HAP-1 (cell line): ENCODE results near the gene TARM1.
"Not testable (repeated sequence)": the region's sequence is repeated elsewhere in the genome, so short reads cannot be mapped to it uniquely, and the experiment has no call there.

Experiments used
- DNase-seq, 2 experiments: peaks; one replicate each; pipeline ENCODE4 v3.0.0-alpha.2; 2016 to 2020; ENCODE audit warnings: low spot score in 2 of 2
- H3K27me3 ChIP-seq: fragments of 250-450 bp; sonication (Bioruptor Pico); 2 replicates; pipeline ENCODE4 v1.5.1; 2020; ENCODE audit warnings: low read depth, mild to moderate bottlenecking, moderate library complexity
- H3K36me3 ChIP-seq: fragments of 250-450 bp; sonication (Bioruptor Pico); replicated peaks from 2 replicates; pipeline ENCODE4 v1.5.1; 2020; ENCODE audit warnings: mild to moderate bottlenecking
- H3K4me1 ChIP-seq: fragments of 250-450 bp; sonication (Bioruptor Pico); 2 replicates; pipeline ENCODE4 v1.5.1; 2020; ENCODE audit warnings: mild to moderate bottlenecking
- H3K4me3 ChIP-seq: fragments of 250-450 bp; sonication (Bioruptor Pico); 2 replicates; pipeline ENCODE4 v1.5.1; 2020; ENCODE audit warnings: mild to moderate bottlenecking, moderate library complexity
- H3K9me3 ChIP-seq: fragments of 250-450 bp; sonication (Bioruptor Pico); 2 replicates; pipeline ENCODE4 v1.5.1; 2020; ENCODE audit warnings: mild to moderate bottlenecking, moderate library complexity
- in situ Hi-C: fragments of 300-500 bp; cut with MboI; formaldehyde crosslinking; loops from 3 replicates; pipeline ENCODE4 v1.14.3; 2020; ENCODE audit warnings: low sequenced_read_pairs, inconsistent platforms, mixed read lengths

Gene TARM1

DNA sequence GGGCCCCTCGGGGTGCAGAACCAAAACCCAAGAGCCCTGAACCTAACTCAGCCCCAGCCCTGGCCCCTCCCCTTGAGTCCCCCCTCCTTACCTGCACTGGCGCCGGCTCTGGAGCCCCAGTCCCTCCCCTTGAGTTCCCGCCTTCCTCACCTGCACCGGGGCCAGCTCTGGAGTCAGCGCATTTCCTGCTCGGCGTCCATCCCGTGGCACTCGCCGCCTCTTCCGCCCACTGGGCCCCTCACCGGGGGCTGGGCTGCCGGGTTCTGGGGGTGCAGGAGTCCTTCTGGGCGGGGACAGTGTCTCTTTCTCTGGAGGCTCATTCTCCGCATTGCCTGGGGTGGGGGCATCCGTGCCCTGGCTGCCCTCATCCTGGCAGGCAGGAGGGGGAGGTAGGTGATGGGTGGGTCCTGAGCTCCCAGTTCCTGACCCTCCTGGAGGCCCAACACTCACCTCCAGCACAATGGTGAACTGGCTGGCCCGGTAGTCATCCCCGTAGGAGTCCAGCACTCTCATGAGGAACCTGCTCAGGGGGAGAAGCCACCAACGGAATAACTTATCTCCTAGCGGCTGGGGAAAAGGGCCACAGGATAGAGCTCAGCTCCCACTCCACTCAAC, 26.8 kb upstream of the TARM1 start:
- no peaks in the 10 kb centered on the region for H3K9me3 ChIP-seq
- H3K4me3 ChIP-seq: no peak overlapping the region
- H3K4me1 ChIP-seq: no peaks in the 10 kb centered on the region
- DNase-seq: peak in 1 of 2 experiments; percentile 5
- H3K36me3 ChIP-seq: peaks cover 66% of the 10 kb centered on the region
- H3K27me3 ChIP-seq: no peaks in the 10 kb centered on the region
- in situ Hi-C loops: no loop called here

DNA sequence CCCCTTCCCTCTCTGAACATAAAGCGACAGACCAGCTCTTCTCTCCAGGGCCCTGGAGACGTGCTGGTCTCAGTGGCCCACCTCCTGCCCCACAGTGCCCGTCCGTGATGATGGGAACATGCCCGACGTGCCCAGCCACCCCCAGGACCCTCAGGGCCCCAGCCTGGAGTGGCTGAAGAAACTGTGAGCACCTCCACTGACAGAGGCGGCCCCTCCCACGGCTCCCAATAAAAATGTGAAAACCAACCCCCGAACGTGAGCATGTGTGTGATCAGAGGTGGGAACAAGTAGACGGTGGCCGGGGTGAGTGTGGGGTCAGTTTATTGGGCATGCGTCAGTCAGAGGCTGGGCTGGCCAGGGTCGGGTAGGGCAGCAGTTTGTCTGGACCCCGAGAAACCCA, 25.6 kb upstream of the TARM1 start:
- Histone ChIP-seq H3K9me3 (no peaks in the 10 kb centered on the region), H3K4me1 (no peaks in the 10 kb centered on the region), H3K4me3 (no peak overlapping the region), H3K27me3 (no peaks in the 10 kb centered on the region), H3K36me3 (peaks cover 62% of the 10 kb centered on the region)
- DNase-seq: peak in 1 of 2 experiments; percentile 1
- in situ Hi-C loops: no loop called here

GRCh38 chr19:54105796-54106195, 24.6 kb upstream of the TARM1 start:
- Histone ChIP-seq H3K9me3 (no peaks in the 10 kb centered on the region), H3K4me1 (no peaks in the 10 kb centered on the region), H3K4me3 (no peak overlapping the region), H3K36me3 (peaks cover 58% of the 10 kb centered on the region), H3K27me3 (no peaks in the 10 kb centered on the region)
- in situ Hi-C loops: no loop called here
- DNase-seq: no peak

DNA sequence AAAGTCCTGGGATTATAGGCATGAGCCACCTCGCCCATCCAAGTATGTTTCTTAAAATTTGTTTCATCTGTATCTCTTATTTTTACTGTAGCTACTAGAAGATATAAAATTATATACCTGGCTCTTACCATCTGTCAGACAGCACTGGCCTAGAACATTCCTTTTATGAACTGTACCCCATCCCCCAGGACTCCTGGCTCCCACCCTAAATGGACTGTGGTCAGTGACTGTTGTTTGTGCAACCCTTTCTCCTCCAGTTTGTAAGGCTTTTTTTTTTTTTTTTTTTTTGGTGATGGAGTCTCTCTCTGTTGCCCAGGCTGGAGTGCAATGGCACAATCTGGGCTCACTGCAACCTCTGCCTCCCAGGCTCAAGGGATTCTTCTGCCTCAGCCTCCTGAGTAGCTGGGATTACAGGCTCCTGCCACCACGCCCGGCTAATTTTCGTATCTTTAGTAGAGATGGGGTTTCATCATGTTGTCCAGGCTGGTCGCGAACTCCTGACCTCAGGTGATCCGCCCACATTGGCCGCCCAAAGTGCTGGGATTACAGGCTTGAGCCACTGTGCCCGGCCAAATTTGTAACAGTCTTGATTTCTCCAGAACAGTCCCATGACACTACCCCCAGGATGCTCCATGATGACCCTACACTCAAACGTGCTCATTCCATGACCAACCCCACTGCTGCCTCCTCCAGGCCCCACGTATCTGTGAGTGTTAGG, 24.0 kb upstream of the TARM1 start:
- Histone ChIP-seq H3K9me3 (no peaks in the 10 kb centered on the region), H3K27me3 (no peaks in the 10 kb centered on the region), H3K4me1 (no peaks in the 10 kb centered on the region), H3K4me3 (no peak overlapping the region), H3K36me3 (peaks cover 54% of the 10 kb centered on the region)
- in situ Hi-C loops: no loop called here
- peak in 1 of 2 experiments; percentile 4 for DNase-seq

DNA sequence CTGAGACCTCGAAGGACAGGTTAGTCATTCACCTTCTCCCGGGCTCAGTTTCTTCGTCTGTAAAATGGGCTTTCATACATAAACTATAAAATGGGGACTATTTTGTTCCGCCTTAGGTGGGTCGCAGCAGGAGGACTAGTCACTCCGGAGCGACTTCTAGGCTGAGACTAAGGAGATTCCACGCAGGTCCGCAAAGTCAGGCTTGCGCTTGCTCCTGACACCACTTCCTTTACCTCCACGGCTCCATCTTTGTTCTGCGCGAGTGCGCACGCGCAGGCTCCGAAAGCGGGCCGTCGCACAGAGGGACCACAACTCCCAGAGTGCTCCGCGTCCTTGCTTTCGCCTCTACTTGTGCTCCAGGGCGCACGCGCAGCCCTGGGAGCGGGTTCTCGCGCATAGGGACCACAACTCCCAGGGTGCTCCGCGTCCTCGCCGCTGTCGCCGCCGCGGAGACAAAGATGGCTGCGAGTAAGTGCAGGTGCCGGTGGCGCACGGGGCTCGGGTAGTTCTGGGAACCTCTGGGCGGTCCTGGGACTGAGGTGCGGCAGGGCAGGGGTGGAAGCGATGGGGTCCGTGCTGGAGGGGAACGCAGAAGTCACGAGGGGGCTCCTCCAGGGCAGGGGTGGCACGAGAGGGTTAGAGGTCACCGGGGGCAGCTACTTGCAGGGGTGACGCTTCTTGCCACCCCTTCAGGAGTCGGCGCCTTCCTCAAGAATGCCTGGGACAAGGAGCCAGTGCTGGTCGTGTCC, 21.4 kb upstream of the TARM1 start, which contains the start of gene NDUFA3:
Gene NDUFA3, plus strand, starts transcription at position 435 of the 749 bp plus-strand sequence. Its CDS starts 24 bp downstream, at position 459.
- H3K36me3 ChIP-seq: peaks cover 30% of the 10 kb centered on the region
- peak; percentile 94 to 96 for DNase-seq
- H3K4me3 ChIP-seq: peak within 1 kb of the TSS; percentile 93
- H3K27me3 ChIP-seq: no peaks in the 10 kb centered on the region
- H3K9me3 ChIP-seq: no peaks in the 10 kb centered on the region
- H3K4me1 ChIP-seq: no peaks in the 10 kb centered on the region
- in situ Hi-C loops: no loop called here

GRCh38 chr19:54100561-54100960, 19.4 kb upstream of the TARM1 start, which contains the start of gene OSCAR:
TSS of gene OSCAR (minus strand) at chr19:54100803. CDS start at chr19:54100792, 11 bp downstream.
- Histone ChIP-seq H3K27me3 (no peaks in the 10 kb centered on the region), H3K36me3 (peaks cover 10% of the 10 kb centered on the region), H3K4me3 (no peak within 1 kb of the TSS), H3K9me3 (no peaks in the 10 kb centered on the region), H3K4me1 (no peaks in the 10 kb centered on the region)
- no peak for DNase-seq
- in situ Hi-C loops: no loop called here

DNA sequence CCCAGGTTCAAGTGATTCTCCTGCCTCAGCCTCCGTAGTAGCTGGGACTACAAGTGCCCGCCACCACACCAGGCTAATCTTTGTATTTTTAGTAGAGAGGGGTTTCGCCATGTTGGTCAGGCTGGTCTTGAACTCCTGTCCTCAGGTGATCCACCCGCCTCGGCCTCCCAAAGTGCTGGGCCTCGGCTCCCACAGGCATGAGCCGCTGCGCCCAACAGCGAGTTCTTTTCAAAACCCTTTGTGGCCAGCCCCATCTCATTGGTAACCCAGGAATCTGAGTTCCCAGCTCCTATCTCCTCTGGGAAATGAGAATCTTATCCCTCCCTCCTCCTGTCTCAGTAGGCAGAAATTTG, 18.7 kb upstream of the TARM1 start:
- DNase-seq, H3K4me3 ChIP-seq, H3K9me3 ChIP-seq, H3K4me1 ChIP-seq, H3K36me3 ChIP-seq, in situ Hi-C loops, H3K27me3 ChIP-seq: not testable (repeated sequence)

GRCh38 chr19:54099190-54099902, 18.2 kb upstream of the TARM1 start:
- in situ Hi-C loops: no loop called here
- no peaks in the 10 kb centered on the region for H3K9me3 ChIP-seq
- DNase-seq: no peak
- H3K27me3 ChIP-seq: no peaks in the 10 kb centered on the region
- no peaks in the 10 kb centered on the region for H3K4me1 ChIP-seq
- peaks cover 1% of the 10 kb centered on the region; the same call in 1 of the 2 replicates for H3K36me3 ChIP-seq
- no peak overlapping the region for H3K4me3 ChIP-seq

- no peaks in the 10 kb centered on the region for H3K36me3 ChIP-seq
- in situ Hi-C loops: no loop called here
- H3K27me3 ChIP-seq: no peaks in the 10 kb centered on the region
- H3K4me3 ChIP-seq: peak overlapping the region; percentile 11; the same call in 1 of the 2 replicates
- DNase-seq: no peak
- H3K9me3 ChIP-seq: no peaks in the 10 kb centered on the region
- H3K4me1 ChIP-seq: no peaks in the 10 kb centered on the region
These were observed 15.5 kb upstream of the TARM1 start for GRCh38 chr19:54096617-54097106.

GRCh38 chr19:54095859-54096616, 14.9 kb upstream of the TARM1 start:
- DNase-seq, H3K36me3 ChIP-seq, H3K9me3 ChIP-seq, H3K4me1 ChIP-seq, H3K27me3 ChIP-seq, H3K4me3 ChIP-seq, in situ Hi-C loops: not testable (repeated sequence)

DNA sequence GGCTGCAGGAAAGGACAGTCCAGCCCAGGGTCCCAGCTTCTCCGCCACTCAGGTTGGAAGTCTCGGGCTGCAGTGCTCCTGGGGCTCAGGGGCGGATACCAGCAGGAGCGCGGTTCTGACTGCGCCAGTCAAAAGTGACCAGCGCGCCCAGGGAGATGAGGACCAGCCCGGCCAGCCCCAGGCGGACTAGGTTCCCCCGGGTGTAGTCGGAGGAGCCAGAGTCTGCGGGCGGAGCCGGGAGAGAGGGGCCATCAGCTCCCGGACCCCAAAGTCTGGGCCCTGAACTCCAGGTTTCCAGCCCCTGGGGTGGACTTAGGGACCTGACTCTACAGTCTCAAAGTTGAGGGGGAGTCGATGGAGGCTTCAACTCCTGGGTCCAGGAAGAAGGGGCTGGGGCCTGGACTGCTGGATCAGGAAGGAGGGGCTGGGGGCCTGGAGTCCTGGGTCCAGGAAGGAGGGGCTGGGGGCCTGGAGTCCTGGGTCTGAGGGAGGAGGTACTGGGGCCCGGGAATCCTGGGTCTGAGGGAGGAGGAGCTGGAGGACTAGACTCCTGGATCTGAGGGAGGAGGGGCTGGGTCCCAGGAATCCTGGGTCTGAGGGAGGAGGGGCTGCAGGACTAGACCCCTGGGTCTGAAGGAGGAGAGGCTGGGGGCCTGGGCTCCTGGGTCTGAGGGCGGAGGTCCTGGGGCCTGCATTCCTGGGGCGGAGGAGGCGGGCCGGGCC, 14.1 kb upstream of the TARM1 start:
- in situ Hi-C loops: no loop called here
- no peaks in the 10 kb centered on the region for H3K9me3 ChIP-seq
- DNase-seq: no peak
- H3K4me1 ChIP-seq: no peaks in the 10 kb centered on the region
- no peaks in the 10 kb centered on the region for H3K36me3 ChIP-seq
- no peaks in the 10 kb centered on the region for H3K27me3 ChIP-seq
- H3K4me3 ChIP-seq: no peak overlapping the region

- no peaks in the 10 kb centered on the region for H3K4me1 ChIP-seq
- H3K27me3 ChIP-seq: no peaks in the 10 kb centered on the region
- no peaks in the 10 kb centered on the region for H3K36me3 ChIP-seq
- H3K4me3 ChIP-seq: no peak overlapping the region
- no peak for DNase-seq
- in situ Hi-C loops: no loop called here
- no peaks in the 10 kb centered on the region for H3K9me3 ChIP-seq
These were observed 13.3 kb upstream of the TARM1 start for GRCh38 chr19:54094426-54095000.
